HUES48 (cell line): ENCODE measurements around the gene ARF3.

Experiments used
- H3K27ac ChIP-seq: one replicate; pipeline ENCODE4 v1.7.0; 2013; ENCODE audit warnings: low read depth, low read length, inconsistent platforms
- H3K27me3 ChIP-seq: 2 replicates; pipeline ENCODE4 v1.6.1; 2013; ENCODE audit warnings: mild to moderate bottlenecking, low read length; ENCODE audit not compliant: control insufficient read depth, insufficient read depth
- H3K36me3 ChIP-seq: 2 replicates; pipeline ENCODE4 v1.6.1; 2013; ENCODE audit warnings: low read length; ENCODE audit not compliant: control insufficient read depth, insufficient read depth
- H3K4me1 ChIP-seq: 2 replicates; pipeline ENCODE4 v1.6.1; 2013; ENCODE audit warnings: mild to moderate bottlenecking, low read length; ENCODE audit not compliant: control insufficient read depth, insufficient read depth
- H3K4me3 ChIP-seq: 2 replicates; pipeline ENCODE4 v1.5.1; 2013; ENCODE audit warnings: mild to moderate bottlenecking, low read depth, low read length
- H3K9ac ChIP-seq: 2 replicates; pipeline ENCODE4 v1.6.1; 2013; ENCODE audit warnings: mild to moderate bottlenecking, low read depth, low read length, moderate library complexity
- H3K9me3 ChIP-seq: 2 replicates; pipeline ENCODE4 v1.6.1; 2013; ENCODE audit warnings: low read length; ENCODE audit not compliant: control insufficient read depth, insufficient read depth

The ARF3 gene

GRCh38 chr12:48980389-48980952, 23.2 kb upstream of the ARF3 start:
- Histone ChIP-seq H3K27ac (no peak overlapping the region), H3K27me3 (peaks cover 99% of the 10 kb centered on the region), H3K4me1 (peaks cover 26% of the 10 kb centered on the region), H3K9me3 (no peaks in the 10 kb centered on the region), H3K36me3 (no peaks in the 10 kb centered on the region), H3K9ac (no peak overlapping the region), H3K4me3 (peak overlapping the region; percentile 59)

GRCh38 chr12:48979602-48980388, 22.5 kb upstream of the ARF3 start:
- no peaks in the 10 kb centered on the region for H3K36me3 ChIP-seq
- H3K4me1 ChIP-seq = peaks cover 26% of the 10 kb centered on the region
- H3K9me3 ChIP-seq = no peaks in the 10 kb centered on the region
- H3K27me3 ChIP-seq = peaks cover 99% of the 10 kb centered on the region
- peak overlapping the region; percentile 59; the same call in 1 of the 2 replicates for H3K4me3 ChIP-seq
- H3K9ac ChIP-seq = no peak overlapping the region
- no peak overlapping the region for H3K27ac ChIP-seq

- Histone ChIP-seq H3K9me3 (no peaks in the 10 kb centered on the region), H3K27me3 (peaks cover 99% of the 10 kb centered on the region), H3K9ac (no peak overlapping the region), H3K4me3 (peak overlapping the region; percentile 59), H3K27ac (no peak overlapping the region), H3K4me1 (peaks cover 26% of the 10 kb centered on the region), H3K36me3 (no peaks in the 10 kb centered on the region)
Observed at GRCh38 chr12:48978741-48979601, 21.7 kb upstream of the ARF3 start.

- H3K4me3 ChIP-seq = peak within 1 kb of the TSS; percentile 48
- H3K27me3 ChIP-seq = peaks cover 99% of the 10 kb centered on the region
- no peak within 1 kb of the TSS for H3K9ac ChIP-seq
- no peaks in the 10 kb centered on the region for H3K9me3 ChIP-seq
- H3K4me1 ChIP-seq = peaks cover 26% of the 10 kb centered on the region
- H3K27ac ChIP-seq = no peak within 1 kb of the TSS
- H3K36me3 ChIP-seq = no peaks in the 10 kb centered on the region
Observed at GRCh38 chr12:48978291-48978740, 21.0 kb upstream of the ARF3 start, which contains the start of gene WNT1. Gene WNT1 (plus strand): TSS chr12:48978322. CDS start chr12:48978651, 329 bp downstream.

GRCh38 chr12:48977290-48978281, 20.3 kb upstream of the ARF3 start:
- H3K36me3 ChIP-seq = no peaks in the 10 kb centered on the region
- H3K4me1 ChIP-seq = peaks cover 26% of the 10 kb centered on the region
- no peak overlapping the region; the same call in 1 of the 2 replicates for H3K4me3 ChIP-seq
- no peaks in the 10 kb centered on the region for H3K9me3 ChIP-seq
- H3K9ac ChIP-seq = no peak overlapping the region
- H3K27ac ChIP-seq = no peak overlapping the region
- peaks cover 100% of the 10 kb centered on the region for H3K27me3 ChIP-seq

GRCh38 chr12:48973941-48974673, 16.8 kb upstream of the ARF3 start:
- Histone ChIP-seq H3K4me1 (peaks cover 33% of the 10 kb centered on the region), H3K9ac (no peak overlapping the region), H3K36me3 (no peaks in the 10 kb centered on the region), H3K27me3 (peaks cover 100% of the 10 kb centered on the region), H3K9me3 (no peaks in the 10 kb centered on the region), H3K27ac (no peak overlapping the region), H3K4me3 (no peak overlapping the region)

- H3K27me3 ChIP-seq = peaks cover 100% of the 10 kb centered on the region
- H3K4me3 ChIP-seq = no peak overlapping the region
- no peaks in the 10 kb centered on the region for H3K36me3 ChIP-seq
- no peaks in the 10 kb centered on the region for H3K9me3 ChIP-seq
- peaks cover 33% of the 10 kb centered on the region for H3K4me1 ChIP-seq
- H3K9ac ChIP-seq = no peak overlapping the region
- H3K27ac ChIP-seq = no peak overlapping the region
Observed at GRCh38 chr12:48973531-48973930, 16.2 kb upstream of the ARF3 start.

- peaks cover 37% of the 10 kb centered on the region for H3K4me1 ChIP-seq
Observed at GRCh38 chr12:48972952-48973483, 15.7 kb upstream of the ARF3 start.

GRCh38 chr12:48972213-48972951, 15.1 kb upstream of the ARF3 start:
- peak overlapping the region; percentile 61; the same call in 1 of the 2 replicates for H3K4me3 ChIP-seq
- no peaks in the 10 kb centered on the region for H3K36me3 ChIP-seq
- H3K9ac ChIP-seq = no peak overlapping the region
- no peaks in the 10 kb centered on the region for H3K9me3 ChIP-seq
- H3K4me1 ChIP-seq = peaks cover 41% of the 10 kb centered on the region
- peaks cover 99% of the 10 kb centered on the region for H3K27me3 ChIP-seq
- H3K27ac ChIP-seq = no peak overlapping the region

More at GRCh38 chr12:48972952-48973483, 15.7 kb upstream of the ARF3 start:
- H3K9me3 ChIP-seq = no peaks in the 10 kb centered on the region
- H3K36me3 ChIP-seq = no peaks in the 10 kb centered on the region
- H3K27me3 ChIP-seq = peaks cover 100% of the 10 kb centered on the region
- no peak overlapping the region for H3K4me3 ChIP-seq
- no peak overlapping the region for H3K27ac ChIP-seq
- no peak overlapping the region for H3K9ac ChIP-seq
